Uterus (tissue), 2 donors: ENCODE data around the gene MSH2.

ENCODE experiments used
- CTCF ChIP-seq, 4 experiments: fragments of 200-600 bp in 2 of 4; fragments of 450-650 bp in 2 of 4; sonication (generic) in 2 of 4; IDR thresholded peaks; one replicate each; pipeline ENCODE4 v1.5.1; 2016 to 2019; ENCODE audit warnings: antibody characterized with exemption in 4 of 4, mild to moderate bottlenecking in 2 of 4, moderate library complexity in 1 of 4
- POLR2A ChIP-seq, 2 donors: fragments of 450-650 bp; IDR thresholded peaks; one replicate each; pipeline ENCODE4 v1.6.1; 2016; ENCODE audit warnings: antibody characterized with exemption in 2 of 2, mild to moderate bottlenecking in 1 of 2, moderate library complexity in 1 of 2

- TF ChIP-seq CTCF (IDR thresholded peaks at IDR 0.05) (no peak), POLR2A (IDR thresholded peaks at IDR 0.05) (no peak)
Measured at GRCh38 chr2:47485177-47485576, 82.2 kb downstream of the MSH2 start.
